Dermis microvascular lymphatic vessel endothelial cell (primary cell): Measurements from ENCODE around the gene VPS11. TPM values are rescaled to one million over a fixed set of nuclear protein-coding genes. Genes with fewer than 3 reads are reported as not detected.
"Not testable (repeated sequence)": the region's sequence is repeated elsewhere in the genome, so short reads cannot be mapped to it uniquely, and the experiment has no call there.

Experiments used
- DNase-seq, 2 donors: peaks; one replicate each; pipeline versions ENCODE4 v3.0.0 to v3.0.0-alpha.2; 2010; ENCODE audit warnings: low read depth in 2 of 2
- total RNA-seq: library from RNA; depleted of rRNA; stranded (reverse); fragments of >200 nt; gene quantifications from 2 replicates; pipeline ENCODE4 v1.2.1, GENCODE V29; 2014

VPS11 gene
- total RNA-seq, 1 donor from 2014 or later: 20.0 TPM

DNA sequence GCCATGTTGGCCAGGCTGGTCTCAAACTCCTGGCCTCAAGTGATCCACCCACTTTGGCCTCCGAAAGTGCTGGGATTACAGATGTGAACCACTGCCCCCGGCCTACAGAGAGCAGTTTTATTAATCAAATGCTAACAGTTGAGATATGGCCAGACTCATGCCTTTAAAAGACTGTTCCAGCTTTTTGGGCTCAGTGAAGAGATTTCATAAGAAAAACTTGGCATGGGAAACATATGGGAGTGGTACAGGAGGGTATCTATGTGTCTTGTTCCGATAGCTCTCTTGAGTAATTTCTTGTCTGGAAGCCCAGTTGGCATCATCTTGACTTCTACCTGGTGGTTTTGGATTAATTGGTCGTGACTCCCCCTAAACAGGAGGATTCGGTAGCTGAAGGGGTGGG is 28.7 kb upstream of the VPS11 start:
- no peak for DNase-seq

DNA sequence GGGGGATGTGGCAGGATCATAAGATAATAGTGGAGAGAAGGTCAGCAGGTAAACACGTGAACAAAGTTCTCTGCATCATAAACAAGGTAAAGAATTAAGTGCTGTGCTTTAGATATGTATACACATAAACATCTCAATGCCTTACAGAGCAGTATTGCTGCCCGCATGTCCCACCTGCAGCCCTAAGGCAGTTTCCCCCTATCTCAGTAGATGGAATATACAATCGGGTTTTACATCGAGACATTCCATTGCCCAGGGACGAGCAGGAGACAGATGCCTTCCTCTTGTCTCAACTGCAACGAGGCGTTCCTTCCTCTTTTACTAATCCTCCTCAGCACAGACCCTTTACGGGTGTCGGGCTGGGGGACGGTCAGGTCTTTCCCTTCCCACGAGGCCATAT is 28.1 kb upstream of the VPS11 start:
- DNase-seq: not testable (repeated sequence)

DNA sequence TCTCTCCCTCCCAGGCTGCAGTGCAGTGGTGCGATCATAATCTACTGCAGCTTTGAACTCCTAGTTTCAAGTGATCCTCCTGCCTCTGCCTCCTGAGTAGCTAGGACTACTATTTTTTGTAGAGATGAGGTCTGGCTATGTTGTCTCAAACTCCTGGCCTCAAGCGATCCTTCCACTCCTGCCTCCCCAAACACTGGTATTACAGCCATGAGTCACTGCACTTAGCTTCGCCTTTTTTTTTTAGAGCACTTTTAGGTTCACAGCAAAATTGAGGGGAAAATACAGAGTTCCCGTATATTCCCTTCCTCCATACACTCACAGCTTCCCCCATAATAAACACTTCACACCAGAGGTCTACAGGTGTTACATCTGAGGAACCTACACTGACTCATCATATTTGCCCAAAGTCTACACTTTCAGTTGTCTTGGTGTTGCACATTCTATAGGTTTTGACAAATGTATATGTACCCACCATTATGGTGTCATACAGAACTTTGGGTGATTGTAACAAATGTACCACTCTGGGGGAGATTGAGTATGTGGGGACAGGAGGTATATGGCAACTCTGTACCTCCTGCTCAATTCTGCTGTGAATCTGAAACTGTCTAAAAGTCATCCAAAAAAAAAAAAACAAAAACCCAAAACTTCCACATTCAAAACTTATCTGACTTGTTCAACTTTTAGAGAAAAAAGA is 25.6 kb upstream of the VPS11 start:
- no peak for DNase-seq

DNA sequence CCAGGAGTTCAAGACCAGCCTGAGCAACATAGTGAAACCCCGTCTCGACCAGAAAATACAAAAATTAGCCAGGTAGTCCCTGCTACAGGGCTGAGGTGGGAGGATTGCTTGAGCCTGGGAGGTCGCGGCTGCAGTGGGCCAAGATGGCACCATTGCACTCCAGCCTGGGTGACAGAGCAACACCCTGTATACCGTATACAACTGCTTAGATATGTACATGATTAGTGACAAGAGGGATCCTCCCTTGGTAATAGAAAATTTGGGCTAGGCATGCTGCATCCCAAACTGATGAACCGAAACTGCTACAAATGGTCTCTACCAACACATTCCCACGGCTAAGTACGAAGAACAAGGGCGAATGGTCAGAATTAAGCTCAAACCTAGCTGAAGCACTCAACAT is 24.7 kb upstream of the VPS11 start:
- DNase-seq: no peak

DNA sequence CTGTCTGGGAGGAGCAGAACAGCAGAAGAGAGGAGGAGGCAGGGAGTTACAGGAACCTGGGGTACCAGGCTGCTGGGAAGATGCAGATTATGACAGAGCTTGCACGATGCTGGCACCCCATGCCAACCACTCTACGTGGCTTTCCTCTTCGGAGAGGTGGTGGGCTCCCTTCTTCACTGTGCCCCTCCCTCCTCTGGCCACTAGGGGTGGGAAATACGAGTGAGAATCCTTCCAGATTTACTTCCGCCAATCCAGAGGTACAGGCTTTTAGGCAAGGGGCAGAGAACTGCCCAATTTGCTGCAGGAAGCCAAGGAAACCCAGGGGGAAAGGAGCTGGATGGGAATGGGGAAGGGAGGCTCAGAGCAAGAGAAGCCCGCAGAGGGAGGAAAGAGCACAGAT is 22.9 kb upstream of the VPS11 start:
- no peak for DNase-seq

DNA sequence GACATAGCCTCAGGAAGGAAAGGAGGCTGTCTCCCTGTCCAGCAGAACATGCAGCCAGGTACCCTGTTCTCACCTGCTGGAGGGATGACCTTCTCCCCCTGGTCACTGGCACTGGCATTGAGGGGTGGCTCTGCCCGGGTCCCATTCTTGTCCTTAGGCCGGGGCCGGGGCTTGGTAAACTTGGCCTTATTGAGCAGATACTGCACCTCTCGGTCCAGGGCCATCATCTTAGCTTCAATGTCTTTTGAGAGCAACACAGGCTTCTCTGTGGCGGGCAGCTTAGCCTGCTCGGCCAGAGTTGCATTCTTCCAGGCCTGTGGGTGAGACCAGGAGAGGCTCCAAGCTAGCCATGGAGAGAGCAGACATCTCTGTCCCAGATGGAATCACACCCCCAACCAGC is 21.1 kb upstream of the VPS11 start:
- DNase-seq: no peak

DNA sequence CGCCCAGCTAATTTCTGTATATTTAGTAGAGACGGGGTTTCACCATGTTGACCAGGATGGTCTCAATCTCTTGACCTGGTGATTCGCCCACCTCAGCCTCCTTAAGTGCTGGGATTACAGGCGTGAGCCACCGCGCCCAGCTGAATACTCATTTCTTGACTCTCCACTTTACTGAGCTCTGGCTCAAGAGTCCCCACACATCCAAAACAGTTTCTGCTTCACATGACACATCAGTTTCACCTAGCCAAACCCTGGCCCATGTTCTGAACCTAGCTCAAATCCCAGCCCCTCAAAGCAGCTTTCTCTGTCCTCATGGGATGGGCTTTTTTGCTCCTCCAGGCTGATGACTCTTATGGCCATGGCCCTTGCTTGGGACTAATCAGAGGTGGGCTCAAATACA is 20.4 kb upstream of the VPS11 start:
- DNase-seq: no peak

DNA sequence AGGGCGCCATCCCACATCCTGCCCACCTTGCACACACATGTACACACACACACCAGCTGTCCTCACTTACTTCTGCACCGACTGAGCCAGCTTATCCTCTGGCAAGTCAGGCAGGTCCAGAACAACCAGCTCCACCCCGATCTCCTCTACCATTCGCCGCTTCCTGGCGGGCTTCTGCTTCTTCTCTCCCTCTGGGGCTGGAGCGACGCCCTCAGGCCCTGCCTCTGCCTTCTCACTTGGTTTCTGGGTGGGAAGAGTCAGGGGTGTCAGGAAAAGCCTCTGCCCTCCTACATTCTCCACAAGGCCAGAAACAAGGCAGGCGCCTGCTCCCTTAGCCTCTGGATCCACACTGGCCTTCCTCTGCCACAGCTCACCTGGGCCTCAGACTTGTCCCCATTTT is 19.0 kb upstream of the VPS11 start:
- no peak for DNase-seq

DNA sequence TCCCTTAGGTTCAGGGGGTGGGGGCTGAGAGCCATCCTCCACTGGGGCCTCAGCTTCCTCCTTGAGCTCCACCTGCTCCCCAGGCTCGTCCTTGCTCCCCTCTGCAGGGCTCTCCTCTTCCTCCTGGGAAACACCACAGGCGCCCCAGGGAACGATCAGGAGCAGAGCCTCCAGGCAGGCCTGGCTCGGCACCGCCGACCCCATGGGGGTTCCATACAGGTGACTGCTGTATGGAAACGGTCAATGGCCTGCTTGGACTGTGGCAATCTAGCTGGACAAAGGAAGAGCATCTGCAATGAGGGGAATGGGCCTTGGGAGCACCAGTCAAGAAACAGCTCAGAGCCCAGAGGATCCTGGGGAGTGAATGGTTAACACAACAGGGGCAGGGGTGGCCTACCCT is 18.5 kb upstream of the VPS11 start:
- DNase-seq: no peak

DNA sequence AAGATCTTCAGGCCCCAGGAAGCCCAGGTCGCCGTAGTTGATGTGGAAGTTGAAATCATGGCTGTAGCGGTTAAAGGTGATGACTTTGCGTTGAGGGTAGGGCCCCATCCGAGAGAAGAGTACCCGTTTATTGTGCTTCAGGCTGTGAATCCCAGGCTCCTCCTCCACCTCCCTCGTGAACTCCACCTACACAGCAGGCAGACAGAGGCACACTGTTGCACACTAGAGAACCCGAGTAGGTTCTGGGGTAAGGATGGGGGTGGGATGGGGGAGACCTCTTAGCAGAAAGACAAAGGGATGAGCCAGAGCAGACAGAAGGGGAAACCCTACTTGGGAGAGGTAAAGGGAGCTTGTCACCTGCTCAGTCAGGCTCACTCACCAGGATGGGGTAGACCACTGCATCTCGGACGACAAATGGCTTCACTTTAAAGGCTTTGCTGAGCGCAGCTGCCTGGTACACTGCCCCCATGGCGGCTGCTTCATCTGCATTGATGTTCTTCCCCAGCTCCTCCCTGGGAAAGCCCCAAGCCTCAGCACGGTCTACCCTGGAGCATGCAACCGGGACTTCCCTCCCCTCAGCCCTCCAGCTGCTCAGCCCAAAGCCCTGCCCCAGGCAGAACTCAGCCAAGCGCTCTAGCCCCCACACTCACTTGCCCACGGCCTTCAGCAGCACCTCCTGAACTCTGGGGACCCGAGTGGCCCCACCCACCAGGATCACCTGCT is 16.0 kb upstream of the VPS11 start:
- DNase-seq: no peak

DNA sequence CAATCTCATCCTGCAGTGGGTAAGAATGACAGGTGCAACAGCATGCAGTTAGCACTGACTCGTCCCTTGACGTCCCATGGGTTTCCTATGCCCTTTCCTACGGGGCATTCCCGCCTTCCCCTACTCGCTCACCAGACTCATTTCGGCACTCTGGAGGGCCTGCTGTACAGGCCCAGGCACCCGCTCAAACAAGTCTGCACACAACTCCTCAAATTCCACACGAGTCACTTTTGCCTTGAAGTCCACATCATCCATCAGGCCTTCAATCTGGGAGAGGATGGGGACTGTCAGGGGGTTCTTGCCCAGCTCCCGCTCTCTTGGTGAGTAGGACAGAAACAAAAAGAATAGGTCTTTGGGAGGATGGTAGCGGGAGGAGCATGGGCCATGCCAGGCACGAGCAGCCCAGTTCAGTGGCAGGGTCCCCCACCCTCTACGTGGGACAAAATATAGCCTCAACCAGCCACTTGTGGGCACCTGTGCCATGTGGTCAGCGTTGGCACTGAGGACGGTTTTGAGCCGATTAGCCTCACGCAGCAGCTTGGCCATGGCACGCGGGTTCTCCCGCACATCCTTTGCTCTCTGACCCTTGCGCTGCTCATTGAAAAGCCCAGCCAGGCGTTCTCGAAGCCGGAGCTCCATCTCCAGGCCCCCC is 15.3 kb upstream of the VPS11 start:
- DNase-seq: no peak

DNA sequence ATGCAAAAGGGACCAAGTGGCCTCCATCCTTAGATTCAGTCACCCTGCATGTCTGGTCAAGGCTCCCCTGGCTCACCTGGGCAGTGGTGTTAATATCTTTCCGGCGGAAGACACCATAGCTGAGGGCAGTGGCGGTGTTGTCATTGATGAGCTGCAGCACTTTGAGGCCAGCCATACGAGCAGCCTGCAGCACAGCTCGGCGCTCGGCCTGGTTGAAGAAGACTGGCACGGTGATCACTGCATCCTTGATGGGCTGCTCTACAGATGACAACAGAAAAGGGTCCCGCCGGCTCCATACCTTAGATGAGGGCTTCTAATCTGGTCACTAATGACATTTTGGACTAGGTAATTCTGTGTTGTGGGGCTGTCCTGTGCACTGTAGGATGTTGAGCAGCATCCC is 13.2 kb upstream of the VPS11 start:
- no peak for DNase-seq

DNA sequence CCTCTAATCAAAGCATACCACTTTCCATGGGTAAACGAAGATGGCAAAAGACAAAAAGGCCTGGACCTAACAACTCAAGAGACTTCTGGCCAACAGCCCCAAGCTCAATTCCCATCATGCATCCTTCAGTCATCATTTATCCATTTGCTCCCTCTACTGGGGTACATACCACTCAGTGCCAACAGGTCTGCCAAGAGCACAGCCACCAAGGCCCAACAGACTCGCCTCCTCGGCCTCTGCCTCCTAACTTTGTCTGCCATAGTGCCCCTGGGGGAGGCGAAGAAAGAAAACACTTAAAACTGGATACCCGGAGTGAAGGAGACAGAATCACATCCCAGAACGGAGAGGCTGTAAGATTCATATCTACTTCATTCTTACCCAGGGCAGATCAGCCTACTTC is 11.7 kb upstream of the VPS11 start:
- peak in 1 of 2 donors; percentile 54 for DNase-seq

DNA sequence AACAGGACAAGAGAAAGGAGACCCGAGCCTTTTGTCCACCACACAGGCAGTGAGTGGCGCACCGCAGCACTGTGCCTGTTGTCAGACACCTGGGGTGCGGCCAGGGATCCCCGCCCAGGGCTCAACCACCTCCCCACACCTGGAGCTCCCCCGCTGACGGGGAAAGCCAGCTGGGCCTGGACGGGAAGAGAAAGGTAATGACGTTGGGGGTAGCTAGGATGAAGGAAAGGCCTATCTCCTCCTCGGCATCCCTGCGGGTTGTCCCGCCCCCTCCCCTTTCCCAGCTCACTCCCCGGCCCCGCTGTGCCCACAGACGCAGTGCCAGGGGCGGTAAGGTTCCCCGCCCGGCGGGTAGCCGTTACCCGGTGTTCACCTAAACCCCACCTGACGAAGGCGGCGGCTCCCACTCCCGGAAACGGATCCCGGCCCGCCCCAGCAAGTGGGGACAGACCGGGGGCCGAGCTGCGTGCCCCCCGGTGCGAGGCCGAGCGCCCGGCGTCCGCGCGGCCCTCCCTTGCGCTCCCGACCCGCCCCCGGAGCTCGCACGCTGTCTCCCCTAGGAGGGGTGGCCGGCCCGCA is 11.1 kb upstream of the VPS11 start:
- peak in 1 of 2 donors; percentile 47 for DNase-seq

DNA sequence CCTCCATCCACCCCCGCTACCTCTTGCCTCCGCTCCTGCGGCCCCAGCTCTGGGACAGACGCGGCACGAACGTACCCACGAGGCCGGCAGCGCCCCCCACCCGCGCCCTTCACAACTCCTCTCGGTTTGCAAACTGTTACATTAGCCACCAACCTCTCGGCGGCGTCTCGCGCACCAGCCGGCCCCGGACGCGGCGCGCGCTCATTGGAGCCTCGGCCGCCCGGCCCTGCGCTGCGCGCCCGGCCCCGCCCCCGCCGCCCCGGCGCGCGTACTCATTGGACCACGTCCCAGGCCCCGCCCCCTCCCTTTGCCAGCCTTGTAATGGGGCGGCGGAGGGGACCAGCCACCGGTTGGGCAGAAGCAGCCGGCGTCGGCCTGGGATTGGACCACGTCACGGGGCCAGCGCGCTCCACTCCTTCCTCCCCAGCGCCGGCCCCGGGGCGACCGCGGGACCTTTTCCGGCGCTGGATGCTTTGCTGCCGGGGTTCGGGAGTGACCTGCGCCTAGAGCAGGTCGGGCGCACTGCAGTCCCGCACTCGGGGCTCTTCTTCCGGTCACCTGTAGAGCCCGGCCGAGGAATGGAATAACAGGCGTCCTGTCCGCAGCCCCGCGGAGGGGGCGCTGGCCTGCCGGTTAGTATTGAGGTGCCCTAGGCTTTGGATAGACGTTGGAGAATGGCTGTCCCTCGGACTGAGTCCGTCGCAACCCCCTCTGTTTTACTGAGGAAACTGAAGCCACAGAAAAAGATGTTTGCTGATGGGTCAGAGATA is 10.4 kb upstream of the VPS11 start, which contains the start of gene HYOU1:
TSS of gene HYOU1 (minus strand) at position 206 of the 770 bp plus-strand sequence. CDS start 1,045 bp downstream, outside the sequence.
- DNase-seq: peak; percentile 87 to 98

DNA sequence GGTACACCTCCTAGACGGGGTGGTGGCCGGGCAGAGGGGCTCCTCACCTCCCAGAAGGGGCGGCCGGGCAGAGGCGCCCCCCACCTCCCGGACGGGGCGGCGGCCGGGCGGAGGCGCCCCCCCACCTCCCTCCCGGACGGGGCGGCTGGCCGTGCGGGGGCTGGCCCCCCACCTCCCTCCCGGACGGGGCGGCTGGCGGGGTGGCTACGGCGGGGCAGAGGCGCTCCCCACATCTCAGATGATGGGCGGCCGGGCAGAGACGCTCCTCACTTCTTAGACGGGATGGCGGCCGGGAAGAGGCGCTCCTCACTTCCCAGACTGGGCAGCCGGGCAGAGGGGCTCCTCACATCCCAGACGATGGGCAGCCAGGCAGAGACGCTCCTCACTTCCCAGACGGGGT is 8.5 kb upstream of the VPS11 start:
- not testable (repeated sequence) for DNase-seq

DNA sequence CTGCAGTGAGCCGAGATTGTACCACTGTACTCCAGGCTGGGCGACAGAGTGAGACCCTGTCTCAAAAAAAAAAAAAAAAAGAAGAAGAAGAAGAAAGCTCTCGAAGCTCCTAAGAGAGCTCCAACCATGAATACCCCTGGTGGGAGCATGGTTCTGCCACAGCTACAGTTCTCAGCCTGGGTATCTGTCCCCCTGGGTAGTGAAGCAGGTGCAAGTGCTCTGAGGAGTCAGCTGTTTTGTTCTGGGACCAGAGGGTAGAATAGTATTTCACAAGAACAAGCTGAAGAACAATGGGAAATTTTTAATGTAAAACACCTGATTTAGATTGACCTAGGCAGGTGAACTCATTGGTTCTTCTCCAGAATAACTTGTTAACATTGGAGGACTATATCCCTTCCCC is 6.4 kb upstream of the VPS11 start:
- no peak for DNase-seq

DNA sequence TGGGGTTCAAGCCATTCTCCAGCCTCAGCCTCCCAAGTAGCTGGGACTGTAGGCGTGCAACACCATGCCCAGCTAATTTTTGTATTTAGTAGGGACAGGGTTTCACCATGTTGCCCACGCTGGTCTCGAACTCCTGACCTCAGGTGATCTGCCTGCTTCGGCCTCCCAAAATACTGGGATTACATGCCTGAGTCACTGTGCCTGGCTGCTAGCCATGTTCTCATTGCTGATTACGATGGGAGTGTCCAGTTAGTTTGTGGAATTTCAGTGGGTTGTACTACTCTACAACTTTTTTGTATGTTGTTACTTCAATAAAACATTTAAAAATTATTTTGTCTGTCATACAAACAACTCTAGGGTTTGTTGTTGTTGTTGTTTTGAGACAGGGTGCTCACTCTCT is 4.8 kb upstream of the VPS11 start:
- DNase-seq: no peak

DNA sequence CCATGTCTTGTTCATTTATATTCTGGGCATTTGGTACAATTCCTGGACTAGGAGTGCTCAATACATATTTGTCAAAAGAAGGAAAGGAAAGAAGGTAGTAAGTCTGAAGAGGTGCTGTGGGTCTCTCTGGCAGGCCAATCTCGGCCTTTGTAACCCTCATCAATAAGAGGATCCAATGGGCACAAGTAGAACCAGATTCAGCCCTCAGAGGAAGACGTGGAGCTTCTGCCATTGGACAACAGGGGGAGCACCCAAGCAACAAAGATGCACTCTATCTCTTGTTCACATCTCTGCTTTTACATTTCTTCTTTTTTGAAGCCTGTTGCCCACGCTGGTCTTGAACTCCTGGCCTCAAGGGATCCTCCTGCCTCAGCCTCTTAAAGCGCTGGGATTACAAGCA is 2.2 kb upstream of the VPS11 start:
- peak; percentile 25 to 60 for DNase-seq

DNA sequence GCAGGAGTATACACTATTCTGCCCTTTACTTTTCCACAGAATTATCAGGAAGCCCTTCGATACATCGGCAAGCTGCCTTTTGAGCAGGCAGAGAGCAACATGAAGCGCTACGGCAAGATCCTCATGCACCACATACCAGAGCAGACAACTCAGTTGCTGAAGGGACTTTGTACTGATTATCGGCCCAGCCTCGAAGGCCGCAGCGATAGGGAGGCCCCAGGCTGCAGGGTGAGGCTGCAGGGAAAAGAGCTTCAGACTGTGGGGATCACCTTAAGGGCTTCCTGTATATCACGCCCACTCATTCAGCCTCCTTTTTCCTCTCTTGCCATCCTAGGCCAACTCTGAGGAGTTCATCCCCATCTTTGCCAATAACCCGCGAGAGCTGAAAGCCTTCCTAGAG is 10.2 kb downstream of the VPS11 start:
- DNase-seq: no peak

DNA sequence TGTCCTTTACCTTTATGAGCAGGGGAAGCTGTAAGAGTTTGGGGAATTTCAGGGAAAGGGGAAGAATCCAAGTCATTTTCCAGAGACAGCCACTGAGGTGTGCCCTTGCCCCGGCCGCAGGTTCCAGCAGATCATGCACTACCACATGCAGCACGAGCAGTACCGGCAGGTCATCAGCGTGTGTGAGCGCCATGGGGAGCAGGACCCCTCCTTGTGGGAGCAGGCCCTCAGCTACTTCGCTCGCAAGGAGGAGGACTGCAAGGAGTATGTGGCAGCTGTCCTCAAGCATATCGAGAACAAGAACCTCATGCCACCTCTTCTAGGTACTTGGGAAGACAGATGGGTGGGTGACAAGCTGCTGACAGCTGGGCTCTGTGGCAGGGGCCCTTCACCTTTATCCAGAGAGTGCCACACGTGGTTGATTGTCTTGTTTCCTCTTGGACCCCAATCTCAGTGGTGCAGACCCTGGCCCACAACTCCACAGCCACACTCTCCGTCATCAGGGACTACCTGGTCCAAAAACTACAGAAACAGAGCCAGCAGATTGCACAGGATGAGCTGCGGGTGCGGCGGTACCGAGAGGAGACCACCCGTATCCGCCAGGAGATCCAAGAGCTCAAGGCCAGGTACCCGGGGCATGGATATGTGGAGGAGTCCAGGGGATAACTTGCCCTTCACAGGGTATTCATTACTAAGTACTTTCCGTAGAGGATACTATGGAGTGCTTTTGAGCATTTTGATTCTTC is 11.2 kb downstream of the VPS11 start:
- no peak for DNase-seq
